ENCODE results near the gene ACSL1.

DNA sequence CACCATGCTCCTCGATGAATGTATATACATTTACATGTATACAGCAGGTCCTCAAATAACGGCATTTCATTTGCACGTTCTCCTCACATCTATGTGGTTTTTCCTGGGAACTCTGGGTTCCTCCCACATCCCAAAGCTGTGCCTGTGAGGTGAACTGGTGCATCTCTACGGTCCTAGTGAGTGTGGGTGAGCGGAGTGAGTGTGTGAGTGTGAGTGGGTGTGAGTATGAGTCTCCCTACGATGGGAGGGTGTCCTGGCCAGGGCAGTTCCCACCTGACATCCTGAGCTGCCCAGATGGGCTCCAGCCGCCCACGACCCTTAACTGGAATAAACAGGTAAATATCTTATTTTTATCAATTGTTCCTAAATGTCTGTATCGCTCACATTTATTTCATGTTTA is 40.0 kb downstream of the ACSL1 start:
- TF ChIP-seq, protein P1, sequence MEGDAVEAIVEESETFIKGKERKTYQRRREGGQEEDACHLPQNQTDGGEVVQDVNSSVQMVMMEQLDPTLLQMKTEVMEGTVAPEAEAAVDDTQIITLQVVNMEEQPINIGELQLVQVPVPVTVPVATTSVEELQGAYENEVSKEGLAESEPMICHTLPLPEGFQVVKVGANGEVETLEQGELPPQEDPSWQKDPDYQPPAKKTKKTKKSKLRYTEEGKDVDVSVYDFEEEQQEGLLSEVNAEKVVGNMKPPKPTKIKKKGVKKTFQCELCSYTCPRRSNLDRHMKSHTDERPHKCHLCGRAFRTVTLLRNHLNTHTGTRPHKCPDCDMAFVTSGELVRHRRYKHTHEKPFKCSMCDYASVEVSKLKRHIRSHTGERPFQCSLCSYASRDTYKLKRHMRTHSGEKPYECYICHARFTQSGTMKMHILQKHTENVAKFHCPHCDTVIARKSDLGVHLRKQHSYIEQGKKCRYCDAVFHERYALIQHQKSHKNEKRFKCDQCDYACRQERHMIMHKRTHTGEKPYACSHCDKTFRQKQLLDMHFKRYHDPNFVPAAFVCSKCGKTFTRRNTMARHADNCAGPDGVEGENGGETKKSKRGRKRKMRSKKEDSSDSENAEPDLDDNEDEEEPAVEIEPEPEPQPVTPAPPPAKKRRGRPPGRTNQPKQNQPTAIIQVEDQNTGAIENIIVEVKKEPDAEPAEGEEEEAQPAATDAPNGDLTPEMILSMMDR (conservative IDR thresholded peaks at IDR 0.05; ENCODE audit: low read depth, low read length): no peak
- TF ChIP-seq EZH2phosphoT487 (IDR thresholded peaks at IDR 0.05; ENCODE audit: borderline replicate concordance, low read length): no peak
- TF ChIP-seq EZH2 (IDR thresholded peaks at IDR 0.05; ENCODE audit: low read length, unreplicated experiment): no peak
